HepG2 (cell line): ENCODE measurements around the gene KCNB1. TPM values are rescaled to one million over a fixed set of nuclear protein-coding genes. Genes with fewer than 3 reads are reported as not detected.

ENCODE experiments used
- CBFB ChIP-seq: sonication (generic); formaldehyde crosslinking; IDR thresholded peaks from 2 replicates; pipeline ENCODE4 v1.4.0; 2020; ENCODE audit warnings: missing genetic modification reagents
- CENPT ChIP-seq: sonication (generic); formaldehyde crosslinking; IDR thresholded peaks from 2 replicates; pipeline ENCODE4 v1.8.0; 2022; ENCODE audit warnings: low read depth, mild to moderate bottlenecking, moderate library complexity, missing genetic modification reagents
- IRX3 ChIP-seq: sonication (generic); formaldehyde crosslinking; IDR thresholded peaks from 2 replicates; pipeline ENCODE4 v1.8.1; 2023; ENCODE audit warnings: mild to moderate bottlenecking, low read depth, missing genetic modification reagents, borderline replicate concordance
- KMT2A ChIP-seq: sonication (generic); formaldehyde crosslinking; IDR thresholded peaks from 2 replicates; pipeline ENCODE4 v1.4.0; 2020; ENCODE audit warnings: missing genetic modification reagents
- PAWR ChIP-seq: sonication (generic); formaldehyde crosslinking; IDR thresholded peaks from 2 replicates; pipeline ENCODE4 v1.4.0; 2020; ENCODE audit warnings: missing genetic modification reagents, mild to moderate bottlenecking, borderline replicate concordance
- RXRA ChIP-seq: sonication (generic); formaldehyde crosslinking; IDR thresholded peaks from 2 replicates; pipeline ENCODE4 v1.5.1; 2020; ENCODE audit warnings: missing genetic modification reagents
- TCF7L2 ChIP-seq: IDR thresholded peaks from 2 replicates; pipeline ENCODE4 v1.6.1; 2011; ENCODE audit warnings: mild to moderate bottlenecking, low read depth, low read length, moderate library complexity
- TOE1 ChIP-seq: sonication (generic); formaldehyde crosslinking; IDR thresholded peaks from 2 replicates; pipeline ENCODE4 v1.4.0; 2020; ENCODE audit warnings: mild to moderate bottlenecking, missing genetic modification reagents
- ZNF253 ChIP-seq: sonication (generic); formaldehyde crosslinking; IDR thresholded peaks from 2 replicates; pipeline ENCODE4 v1.8.0; 2022; ENCODE audit warnings: mild to moderate bottlenecking, missing genetic modification reagents, borderline replicate concordance
- ZNF33B ChIP-seq: sonication (generic); formaldehyde crosslinking; IDR thresholded peaks from 2 replicates; pipeline ENCODE4 v1.5.1; 2020; ENCODE audit warnings: mild to moderate bottlenecking, missing genetic modification reagents
- ZNF574 ChIP-seq: sonication (generic); formaldehyde crosslinking; IDR thresholded peaks from 2 replicates; pipeline ENCODE4 v1.4.0; 2020; ENCODE audit warnings: missing genetic modification reagents
- ZNF607 ChIP-seq: sonication (generic); formaldehyde crosslinking; IDR thresholded peaks from 2 replicates; pipeline ENCODE4 v1.5.1; 2020; ENCODE audit warnings: missing genetic modification reagents, mild to moderate bottlenecking, borderline replicate concordance
- ZNF652 ChIP-seq: IDR thresholded peaks from 2 replicates; pipeline ENCODE4 v1.6.1; 2016; ENCODE audit warnings: low read depth, borderline replicate concordance
- polyA plus RNA-seq, 8 experiments: library from polyadenylated mRNA; depleted of rRNA in 3 of 8; stranded (reverse) in 7 of 8; unstranded in 1 of 8; fragments of >200 nt; fragmentation: Illumina TruSeq in 4 of 8; extraction: Trizol in 4 of 8; gene quantifications; 2 replicates each; pipeline versions ENCODE4 v1.2.1 to v1.2.3, GENCODE V29; 2011 to 2016; ENCODE audit warnings: low read depth in 4 of 8, missing spikeins in 1 of 8, mixed read lengths in 1 of 8; ENCODE audit not compliant: insufficient read depth in 1 of 8
- total RNA-seq, 5 experiments: library from RNA; depleted of rRNA; stranded (reverse); fragments of >200 nt; fragmentation: Illumina TruSeq; extraction: Trizol; gene quantifications; 2 replicates each; pipeline ENCODE4 v1.2.3, GENCODE V29; 2016; ENCODE audit warnings: low read depth in 1 of 5
- TF ChIP-seq, protein P1 (sequence below): sonication (generic); formaldehyde crosslinking; IDR thresholded peaks from 2 replicates; pipeline ENCODE4 v1.4.0; 2020; ENCODE audit warnings: missing genetic modification reagents, borderline replicate concordance
- TF ChIP-seq, protein P2 (sequence below): IDR thresholded peaks from 2 replicates; pipeline ENCODE4 v1.6.1; 2016; ENCODE audit warnings: low read depth, control low read depth
- TF ChIP-seq, protein P3 (sequence below): sonication (generic); formaldehyde crosslinking; conservative IDR thresholded peaks from 2 replicates; pipeline ENCODE4 v1.8.1; 2023; ENCODE audit warnings: missing genetic modification reagents
- TF ChIP-seq, protein P4 (sequence below): sonication (generic); formaldehyde crosslinking; conservative IDR thresholded peaks from 2 replicates; pipeline ENCODE4 v1.8.0; 2022; ENCODE audit warnings: mild to moderate bottlenecking, moderate library complexity, missing genetic modification reagents

Gene KCNB1
- total and polyA plus RNA-seq, 2 of the 13 experiments (the other 11 are each of a cell fraction or from before 2014, with no cell fraction given), result 0.02 TPM; not detected in 1

DNA sequence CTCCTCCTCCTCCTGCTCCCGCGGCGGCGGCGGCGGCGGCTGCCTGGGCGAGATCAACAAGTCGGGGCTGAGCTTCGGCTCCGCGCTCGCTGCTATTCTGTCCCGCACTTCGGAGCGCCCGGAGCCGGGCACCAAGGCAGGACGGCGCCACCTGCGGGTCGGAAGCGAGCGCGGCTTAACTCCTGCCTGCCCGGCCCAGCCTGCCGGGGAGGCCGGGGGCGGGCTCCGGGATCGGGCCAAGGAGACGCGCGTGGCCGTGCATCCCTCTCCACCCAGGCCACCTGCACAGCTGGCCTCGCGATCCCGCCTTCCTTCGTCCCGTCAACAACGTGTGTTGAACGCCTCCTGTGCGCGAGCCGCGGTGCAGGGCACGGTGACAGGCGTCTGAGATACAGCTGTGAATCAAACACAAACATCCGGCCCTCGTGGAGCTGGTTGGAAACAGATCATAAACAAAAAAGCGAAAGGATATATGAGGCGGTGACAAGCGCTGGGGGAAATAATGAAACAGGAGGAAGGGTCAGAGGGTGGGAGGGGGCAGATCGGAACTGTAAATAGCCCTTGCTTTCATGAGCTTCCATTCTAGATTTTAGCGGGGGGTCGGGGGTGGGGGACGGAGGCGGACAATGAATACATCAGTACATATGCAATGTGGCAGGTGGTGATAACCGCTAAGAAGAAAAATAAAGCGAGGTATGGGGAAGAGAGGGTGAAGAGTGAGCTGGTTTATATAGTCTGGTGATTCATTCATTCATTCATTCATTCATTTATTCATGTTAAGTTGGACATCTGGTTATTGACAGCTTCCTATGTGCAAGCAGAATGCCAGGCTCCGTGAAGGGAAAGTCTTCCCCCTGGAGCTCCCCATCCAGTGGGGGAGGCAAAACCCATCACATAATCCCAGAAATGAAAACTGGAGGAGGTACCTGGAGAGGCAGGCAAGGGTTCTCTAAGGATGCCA, 2.0 kb upstream of the KCNB1 start (continued):
- TF ChIP-seq ZNF652 (CRISPR knock-in tag) (peak; percentile 99), ZNF574 (CRISPR knock-in tag) (peak; percentile 80), ZNF33B (CRISPR knock-in tag) (peak; percentile 87), KMT2A (CRISPR knock-in tag) (peak; percentile 69; the same call in 1 of the 2 replicates), RXRA (CRISPR knock-in tag) (peak; percentile 66), TOE1 (no peak), ZNF607 (CRISPR knock-in tag) (peak; percentile 37; the same call in 1 of the 2 replicates), TCF7L2 (no peak), IRX3 (CRISPR knock-in tag) (0 out of 2 replicates have a peak, but pooled peaks have one; percentile 57), PAWR (CRISPR knock-in tag) (no peak), ZNF253 (CRISPR knock-in tag) (no peak; the same call in 1 of the 2 replicates), CBFB (CRISPR knock-in tag) (peak; percentile 65; the same call in 1 of the 2 replicates), CENPT (CRISPR knock-in tag) (no peak)
- TF ChIP-seq, protein P1, sequence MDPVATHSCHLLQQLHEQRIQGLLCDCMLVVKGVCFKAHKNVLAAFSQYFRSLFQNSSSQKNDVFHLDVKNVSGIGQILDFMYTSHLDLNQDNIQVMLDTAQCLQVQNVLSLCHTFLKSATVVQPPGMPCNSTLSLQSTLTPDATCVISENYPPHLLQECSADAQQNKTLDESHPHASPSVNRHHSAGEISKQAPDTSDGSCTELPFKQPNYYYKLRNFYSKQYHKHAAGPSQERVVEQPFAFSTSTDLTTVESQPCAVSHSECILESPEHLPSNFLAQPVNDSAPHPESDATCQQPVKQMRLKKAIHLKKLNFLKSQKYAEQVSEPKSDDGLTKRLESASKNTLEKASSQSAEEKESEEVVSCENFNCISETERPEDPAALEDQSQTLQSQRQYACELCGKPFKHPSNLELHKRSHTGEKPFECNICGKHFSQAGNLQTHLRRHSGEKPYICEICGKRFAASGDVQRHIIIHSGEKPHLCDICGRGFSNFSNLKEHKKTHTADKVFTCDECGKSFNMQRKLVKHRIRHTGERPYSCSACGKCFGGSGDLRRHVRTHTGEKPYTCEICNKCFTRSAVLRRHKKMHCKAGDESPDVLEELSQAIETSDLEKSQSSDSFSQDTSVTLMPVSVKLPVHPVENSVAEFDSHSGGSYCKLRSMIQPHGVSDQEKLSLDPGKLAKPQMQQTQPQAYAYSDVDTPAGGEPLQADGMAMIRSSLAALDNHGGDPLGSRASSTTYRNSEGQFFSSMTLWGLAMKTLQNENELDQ (CRISPR knock-in tag), result peak; percentile 38; the same call in 1 of the 2 replicates
- TF ChIP-seq, protein P2, sequence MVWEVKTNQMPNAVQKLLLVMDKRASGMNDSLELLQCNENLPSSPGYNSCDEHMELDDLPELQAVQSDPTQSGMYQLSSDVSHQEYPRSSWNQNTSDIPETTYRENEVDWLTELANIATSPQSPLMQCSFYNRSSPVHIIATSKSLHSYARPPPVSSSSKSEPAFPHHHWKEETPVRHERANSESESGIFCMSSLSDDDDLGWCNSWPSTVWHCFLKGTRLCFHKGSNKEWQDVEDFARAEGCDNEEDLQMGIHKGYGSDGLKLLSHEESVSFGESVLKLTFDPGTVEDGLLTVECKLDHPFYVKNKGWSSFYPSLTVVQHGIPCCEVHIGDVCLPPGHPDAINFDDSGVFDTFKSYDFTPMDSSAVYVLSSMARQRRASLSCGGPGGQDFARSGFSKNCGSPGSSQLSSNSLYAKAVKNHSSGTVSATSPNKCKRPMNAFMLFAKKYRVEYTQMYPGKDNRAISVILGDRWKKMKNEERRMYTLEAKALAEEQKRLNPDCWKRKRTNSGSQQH (CRISPR knock-in tag), result 0 out of 2 replicates have a peak, but pooled peaks have one; percentile 40
- TF ChIP-seq, protein P3, sequence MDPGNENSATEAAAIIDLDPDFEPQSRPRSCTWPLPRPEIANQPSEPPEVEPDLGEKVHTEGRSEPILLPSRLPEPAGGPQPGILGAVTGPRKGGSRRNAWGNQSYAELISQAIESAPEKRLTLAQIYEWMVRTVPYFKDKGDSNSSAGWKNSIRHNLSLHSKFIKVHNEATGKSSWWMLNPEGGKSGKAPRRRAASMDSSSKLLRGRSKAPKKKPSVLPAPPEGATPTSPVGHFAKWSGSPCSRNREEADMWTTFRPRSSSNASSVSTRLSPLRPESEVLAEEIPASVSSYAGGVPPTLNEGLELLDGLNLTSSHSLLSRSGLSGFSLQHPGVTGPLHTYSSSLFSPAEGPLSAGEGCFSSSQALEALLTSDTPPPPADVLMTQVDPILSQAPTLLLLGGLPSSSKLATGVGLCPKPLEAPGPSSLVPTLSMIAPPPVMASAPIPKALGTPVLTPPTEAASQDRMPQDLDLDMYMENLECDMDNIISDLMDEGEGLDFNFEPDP (CRISPR knock-in tag), result no peak
- TF ChIP-seq, protein P4, sequence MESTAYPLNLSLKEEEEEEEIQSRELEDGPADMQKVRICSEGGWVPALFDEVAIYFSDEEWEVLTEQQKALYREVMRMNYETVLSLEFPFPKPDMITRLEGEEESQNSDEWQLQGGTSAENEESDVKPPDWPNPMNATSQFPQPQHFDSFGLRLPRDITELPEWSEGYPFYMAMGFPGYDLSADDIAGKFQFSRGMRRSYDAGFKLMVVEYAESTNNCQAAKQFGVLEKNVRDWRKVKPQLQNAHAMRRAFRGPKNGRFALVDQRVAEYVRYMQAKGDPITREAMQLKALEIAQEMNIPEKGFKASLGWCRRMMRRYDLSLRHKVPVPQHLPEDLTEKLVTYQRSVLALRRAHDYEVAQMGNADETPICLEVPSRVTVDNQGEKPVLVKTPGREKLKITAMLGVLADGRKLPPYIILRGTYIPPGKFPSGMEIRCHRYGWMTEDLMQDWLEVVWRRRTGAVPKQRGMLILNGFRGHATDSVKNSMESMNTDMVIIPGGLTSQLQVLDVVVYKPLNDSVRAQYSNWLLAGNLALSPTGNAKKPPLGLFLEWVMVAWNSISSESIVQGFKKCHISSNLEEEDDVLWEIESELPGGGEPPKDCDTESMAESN (CRISPR knock-in tag), result peak; percentile 47; the same call in 1 of the 2 replicates
